GM18505 (cell line): Measurements from ENCODE around the gene EPHA1.
"Not testable (repeated sequence)": the region's sequence is repeated elsewhere in the genome, so short reads cannot be mapped to it uniquely, and the experiment has no call there.

Experiments used
- ATAC-seq: cut with Tn5 transposase; IDR thresholded peaks from one replicate; pipeline ENCODE4 v1.9.1; 2021; ENCODE audit not compliant: unreplicated experiment
- POLR2A ChIP-seq: IDR thresholded peaks from 4 replicates; pipeline ENCODE4 v1.6.1; 2011; ENCODE audit warnings: borderline replicate concordance; ENCODE audit not compliant: insufficient read depth, insufficient read length; ENCODE audit errors: extremely low read depth

The EPHA1 gene

GRCh38 chr7:143419880-143420279 lies 11.2 kb upstream of the EPHA1 start:
- TF ChIP-seq POLR2A: no peak
- ATAC-seq: no peak

- no peak for TF ChIP-seq POLR2A
- ATAC-seq: no peak
Measured at GRCh38 chr7:143418681-143419458, 10.2 kb upstream of the EPHA1 start.

GRCh38 chr7:143417734-143418383 lies 9.2 kb upstream of the EPHA1 start:
- TF ChIP-seq POLR2A: no peak
- ATAC-seq: no peak

- no peak for TF ChIP-seq POLR2A
- ATAC-seq: no peak
Measured at GRCh38 chr7:143416565-143417149, 8.0 kb upstream of the EPHA1 start.

- no peak for TF ChIP-seq POLR2A
- no peak for ATAC-seq
Measured at GRCh38 chr7:143415742-143416397, 7.2 kb upstream of the EPHA1 start.

- not testable (repeated sequence) for ATAC-seq
Measured at GRCh38 chr7:143415209-143415608, 6.6 kb upstream of the EPHA1 start.

- TF ChIP-seq POLR2A: no peak
Measured at GRCh38 chr7:143413123-143413522, 4.5 kb upstream of the EPHA1 start.

GRCh38 chr7:143411976-143412708 lies 3.5 kb upstream of the EPHA1 start:
- no peak for ATAC-seq

More at GRCh38 chr7:143413123-143413522, 4.5 kb upstream of the EPHA1 start:
- ATAC-seq: no peak

GRCh38 chr7:143410521-143411004 lies 1.9 kb upstream of the EPHA1 start:
- ATAC-seq: no peak
- TF ChIP-seq POLR2A: no peak

More at GRCh38 chr7:143411976-143412708, 3.5 kb upstream of the EPHA1 start:
- no peak for TF ChIP-seq POLR2A

- ATAC-seq: no peak
- TF ChIP-seq POLR2A: no peak
Measured at GRCh38 chr7:143408252-143408685, 387 bp downstream of the EPHA1 start.

- no peak for TF ChIP-seq POLR2A
- ATAC-seq: no peak
Measured at GRCh38 chr7:143407287-143408251, 1.1 kb downstream of the EPHA1 start.

GRCh38 chr7:143406002-143406357 lies 2.7 kb downstream of the EPHA1 start:
- TF ChIP-seq POLR2A: no peak
- no peak for ATAC-seq
